H1 (cell line): ENCODE measurements around the gene BNC2.

Experiments
- BRCA1 ChIP-seq: IDR thresholded peaks from 2 replicates; pipeline ENCODE4 v1.6.1; 2012; ENCODE audit warnings: low read depth, low read length, improper control_type of control experiment
- CTCF ChIP-seq, 3 experiments: IDR thresholded peaks; 1 replicate in 2 of 3; 2 replicates in 1 of 3; pipeline versions ENCODE4 v1.5.1 to v1.6.1; 2011; ENCODE audit warnings: low read length in 3 of 3, mild to moderate bottlenecking in 3 of 3, inconsistent platforms in 2 of 3, low read depth in 1 of 3, moderate library complexity in 1 of 3; ENCODE audit not compliant: insufficient read depth in 1 of 3; ENCODE audit errors: control extremely low read depth in 1 of 3
- EP300 ChIP-seq, 2 experiments: IDR thresholded peaks; 1 replicate in 1 of 2; 2 replicates in 1 of 2; pipeline ENCODE4 v1.6.1; 2011 to 2012; ENCODE audit warnings: low read depth in 2 of 2, low read length in 2 of 2, mild to moderate bottlenecking in 2 of 2, borderline replicate concordance in 1 of 2, inconsistent platforms in 1 of 2, moderate library complexity in 1 of 2
- GABPA ChIP-seq: IDR thresholded peaks from 2 replicates; pipeline ENCODE4 v1.6.1; 2011; ENCODE audit warnings: mild to moderate bottlenecking, low read length, moderate library complexity, borderline replicate concordance; ENCODE audit not compliant: insufficient read depth
- PHF8 ChIP-seq: fragments of 200-600 bp; sonication (generic); conservative IDR thresholded peaks from 2 replicates; pipeline ENCODE4 v1.7.1; 2012; ENCODE audit warnings: low read depth, mild to moderate bottlenecking, inconsistent platforms, low read length, moderate library complexity
- POLR2A ChIP-seq, 2 experiments: IDR thresholded peaks; 1 replicate in 1 of 2; 2 replicates in 1 of 2; pipeline ENCODE4 v1.6.1; 2011; ENCODE audit warnings: low read depth in 2 of 2, low read length in 2 of 2, mild to moderate bottlenecking in 2 of 2; ENCODE audit errors: control extremely low read depth in 1 of 2
- SAP30 ChIP-seq: fragments of 300-600 bp; sonication (generic); IDR thresholded peaks from 2 replicates; pipeline ENCODE4 v1.7.1; 2012; ENCODE audit warnings: low read length, moderate library complexity, mild to moderate bottlenecking, inconsistent platforms; ENCODE audit not compliant: insufficient read depth, insufficient replicate concordance
- SUZ12 ChIP-seq: fragments of 200-600 bp; sonication (generic); IDR thresholded peaks from 2 replicates; pipeline ENCODE4 v1.6.1; 2012; ENCODE audit warnings: mild to moderate bottlenecking, inconsistent platforms, low read length, moderate library complexity, mixed read lengths
- USF2 ChIP-seq: IDR thresholded peaks from 2 replicates; pipeline ENCODE4 v1.6.1; 2011; ENCODE audit warnings: low read length, improper control_type of control experiment

GRCh38 chr9:16725066-16725465 lies 145.4 kb downstream of the BNC2 start:
- no peak for TF ChIP-seq CTCF (IDR thresholded peaks at IDR 0.05; ENCODE audit: control extremely low read depth in 1 of 3, insufficient read depth in 1 of 3, low read depth in 1 of 3, low read length in 3 of 3)
- no peak for TF ChIP-seq EP300 (IDR thresholded peaks at IDR 0.05; ENCODE audit: borderline replicate concordance in 1 of 2, low read depth in 2 of 2, low read length in 2 of 2)
- TF ChIP-seq GABPA = no peak
- no peak for TF ChIP-seq USF2
- no peak for TF ChIP-seq SUZ12
- no peak for TF ChIP-seq BRCA1
- TF ChIP-seq PHF8 = no peak
- no peak for TF ChIP-seq SAP30
- TF ChIP-seq POLR2A (IDR thresholded peaks at IDR 0.05; ENCODE audit: control extremely low read depth in 1 of 2, low read depth in 2 of 2, low read length in 2 of 2) = no peak
